Measurements from ENCODE around the gene HECW1.
"Not testable (repeated sequence)": the region's sequence is repeated elsewhere in the genome, so short reads cannot be mapped to it uniquely, and the experiment has no call there.

HECW1 gene

GRCh38 chr7:43151076-43151475 is 38.6 kb downstream of the HECW1 start:
- no peak for DNase-seq

- no peak for DNase-seq
These were observed 40.2 kb downstream of the HECW1 start for GRCh38 chr7:43152696-43153095.

- no peak for DNase-seq
These were observed 43.2 kb downstream of the HECW1 start for GRCh38 chr7:43155636-43156035.

GRCh38 chr7:43163885-43164284 is 51.4 kb downstream of the HECW1 start:
- no peak for DNase-seq

- DNase-seq: no peak
These were observed 52.3 kb downstream of the HECW1 start for GRCh38 chr7:43164757-43165156.

GRCh38 chr7:43166686-43167085 is 54.2 kb downstream of the HECW1 start:
- no peak for DNase-seq

GRCh38 chr7:43169076-43169475 is 56.6 kb downstream of the HECW1 start:
- DNase-seq: no peak

- DNase-seq: no peak
These were observed 58.1 kb downstream of the HECW1 start for GRCh38 chr7:43170571-43170970.

- no peak for DNase-seq
These were observed 63.2 kb downstream of the HECW1 start for GRCh38 chr7:43175570-43176200.

GRCh38 chr7:43179393-43179792 is 66.9 kb downstream of the HECW1 start:
- no peak for DNase-seq

GRCh38 chr7:43192806-43193460 is 80.5 kb downstream of the HECW1 start:
- DNase-seq: no peak

- DNase-seq: no peak
These were observed 81.4 kb downstream of the HECW1 start for GRCh38 chr7:43193893-43194292.

- DNase-seq: no peak
These were observed 82.8 kb downstream of the HECW1 start for GRCh38 chr7:43195256-43195655.

GRCh38 chr7:43195768-43196167 is 83.3 kb downstream of the HECW1 start:
- DNase-seq: no peak

- DNase-seq: no peak
These were observed 83.9 kb downstream of the HECW1 start for GRCh38 chr7:43196379-43196778.

GRCh38 chr7:43198016-43198415 is 85.6 kb downstream of the HECW1 start:
- DNase-seq: no peak

- no peak for DNase-seq
These were observed 86.2 kb downstream of the HECW1 start for GRCh38 chr7:43198599-43199090.

- no peak for DNase-seq
These were observed 87.1 kb downstream of the HECW1 start for GRCh38 chr7:43199371-43200160.

GRCh38 chr7:43201912-43202311 is 89.5 kb downstream of the HECW1 start:
- no peak for DNase-seq

- no peak for DNase-seq
These were observed 91.6 kb downstream of the HECW1 start for GRCh38 chr7:43204081-43204480.

- no peak for DNase-seq
These were observed 92.8 kb downstream of the HECW1 start for GRCh38 chr7:43205171-43205795.

GRCh38 chr7:43208242-43208641 is 95.8 kb downstream of the HECW1 start:
- no peak for DNase-seq

GRCh38 chr7:43210539-43210938 is 98.1 kb downstream of the HECW1 start:
- not testable (repeated sequence) for DNase-seq
